DND-41 (cell line): ENCODE results near the gene C11orf58.

ENCODE experiments used
- ATAC-seq: fragments of 200-7000 bp; cut with Tn5 transposase; 3 replicates; pipeline ENCODE4 v1.9.1; 2021; ENCODE audit warnings: low read depth; ENCODE audit not compliant: insufficient read depth
- DNase-seq: peaks from one replicate; pipeline ENCODE4 v3.0.0-alpha.2; 2020
- H2AFZ ChIP-seq: 2 replicates; pipeline ENCODE4 v1.6.0; 2012; ENCODE audit warnings: low read depth, low read length
- H3K27ac ChIP-seq: 2 replicates; pipeline ENCODE4 v1.5.1; 2012; ENCODE audit warnings: low read length, inconsistent platforms
- H3K27me3 ChIP-seq: fragments of 200-600 bp; sonication (generic); 2 replicates; pipeline ENCODE4 v1.6.0; 2012; ENCODE audit warnings: low read length, mild to moderate bottlenecking, inconsistent platforms; ENCODE audit not compliant: insufficient read depth, poor library complexity
- H3K36me3 ChIP-seq: 2 replicates; pipeline ENCODE4 v1.5.1; 2012; ENCODE audit warnings: low read length, inconsistent platforms; ENCODE audit not compliant: insufficient read depth
- H3K4me1 ChIP-seq: 2 replicates; pipeline ENCODE4 v1.5.1; 2012; ENCODE audit warnings: mild to moderate bottlenecking, low read length; ENCODE audit not compliant: insufficient read depth
- H3K4me2 ChIP-seq: 2 replicates; pipeline ENCODE4 v1.6.0; 2012; ENCODE audit warnings: mild to moderate bottlenecking, moderate library complexity, low read length, inconsistent platforms; ENCODE audit not compliant: insufficient read depth
- H3K4me3 ChIP-seq, 2 experiments: fragments of 200-600 bp in 1 of 2; shearing (Covaris generic) in 1 of 2; 2 replicates each; pipeline ENCODE4 v1.5.1; 2012 to 2016; ENCODE audit warnings: inconsistent platforms in 2 of 2, low read length in 2 of 2, mild to moderate bottlenecking in 2 of 2, low read depth in 1 of 2, moderate library complexity in 1 of 2
- H3K79me2 ChIP-seq: 2 replicates; pipeline ENCODE4 v1.6.0; 2012; ENCODE audit warnings: low read length, inconsistent platforms; ENCODE audit not compliant: insufficient read depth
- H3K9ac ChIP-seq: 2 replicates; pipeline ENCODE4 v1.6.0; 2012; ENCODE audit warnings: low read depth, mild to moderate bottlenecking, inconsistent platforms, low read length, moderate library complexity
- H3K9me3 ChIP-seq: 2 replicates; pipeline ENCODE4 v1.5.1; 2012; ENCODE audit warnings: low read length, moderate library complexity, mild to moderate bottlenecking, inconsistent platforms; ENCODE audit not compliant: insufficient read depth, severe bottlenecking
- H4K20me1 ChIP-seq: 2 replicates; pipeline ENCODE4 v1.6.0; 2012; ENCODE audit warnings: low read length; ENCODE audit not compliant: insufficient read depth
- CTCF ChIP-seq: IDR thresholded peaks from 2 replicates; pipeline ENCODE4 v1.5.1; 2012; ENCODE audit warnings: borderline replicate concordance, low read length, moderate library complexity, mild to moderate bottlenecking; ENCODE audit not compliant: poor library complexity, severe bottlenecking; ENCODE audit errors: extremely low read depth
- EZH2 ChIP-seq: IDR thresholded peaks from 3 replicates; pipeline ENCODE4 v1.6.1; 2012; ENCODE audit warnings: borderline replicate concordance, low read depth, mild to moderate bottlenecking, moderate library complexity, low read length, inconsistent platforms; ENCODE audit not compliant: severe bottlenecking

Gene C11orf58

GRCh38 chr11:16786131-16786530 is 47.7 kb downstream of the C11orf58 start:
- ATAC-seq: no peak
- Histone ChIP-seq H3K79me2 (no peaks in the 10 kb centered on the region), H2AFZ (no peak overlapping the region), H3K27me3 (no peaks in the 10 kb centered on the region), H3K9me3 (no peaks in the 10 kb centered on the region), H3K36me3 (no peaks in the 10 kb centered on the region), H3K4me1 (no peaks in the 10 kb centered on the region), H4K20me1 (no peaks in the 10 kb centered on the region), H3K27ac (no peak overlapping the region), H3K9ac (no peak overlapping the region), H3K4me2 (no peak overlapping the region), H3K4me3 (no peak overlapping the region)
- no peak for DNase-seq
- TF ChIP-seq EZH2 (no peak), CTCF (no peak)

- H3K4me2 ChIP-seq: no peak overlapping the region
- no peak for DNase-seq
- H3K4me3 ChIP-seq: no peak overlapping the region
- no peaks in the 10 kb centered on the region for H3K9me3 ChIP-seq
- H3K79me2 ChIP-seq: no peaks in the 10 kb centered on the region
- H3K27me3 ChIP-seq: no peaks in the 10 kb centered on the region
- H2AFZ ChIP-seq: no peak overlapping the region
- H3K4me1 ChIP-seq: no peaks in the 10 kb centered on the region
- TF ChIP-seq EZH2 (no peak), CTCF (no peak)
- H4K20me1 ChIP-seq: no peaks in the 10 kb centered on the region
- no peak for ATAC-seq
- H3K9ac ChIP-seq: no peak overlapping the region
- H3K27ac ChIP-seq: no peak overlapping the region
- no peaks in the 10 kb centered on the region for H3K36me3 ChIP-seq
These were observed 48.7 kb downstream of the C11orf58 start for GRCh38 chr11:16787035-16787742.

GRCh38 chr11:16788141-16789062 is 50.0 kb downstream of the C11orf58 start:
- Histone ChIP-seq H3K9me3 (no peaks in the 10 kb centered on the region), H4K20me1 (no peaks in the 10 kb centered on the region), H3K4me2 (no peak overlapping the region), H3K4me1 (peaks cover 6% of the 10 kb centered on the region; the same call in 1 of the 2 replicates), H2AFZ (no peak overlapping the region), H3K79me2 (no peaks in the 10 kb centered on the region), H3K9ac (no peak overlapping the region), H3K36me3 (no peaks in the 10 kb centered on the region), H3K27me3 (no peaks in the 10 kb centered on the region), H3K4me3 (no peak overlapping the region), H3K27ac (no peak overlapping the region)
- TF ChIP-seq CTCF (peak; percentile 97), EZH2 (no peak)
- ATAC-seq (peak; percentile 83), DNase-seq (peak; percentile 62)
